ENCODE measurements around the gene ICE1.
"Not testable (repeated sequence)": the region's sequence is repeated elsewhere in the genome, so short reads cannot be mapped to it uniquely, and the experiment has no call there.

Gene ICE1

DNA sequence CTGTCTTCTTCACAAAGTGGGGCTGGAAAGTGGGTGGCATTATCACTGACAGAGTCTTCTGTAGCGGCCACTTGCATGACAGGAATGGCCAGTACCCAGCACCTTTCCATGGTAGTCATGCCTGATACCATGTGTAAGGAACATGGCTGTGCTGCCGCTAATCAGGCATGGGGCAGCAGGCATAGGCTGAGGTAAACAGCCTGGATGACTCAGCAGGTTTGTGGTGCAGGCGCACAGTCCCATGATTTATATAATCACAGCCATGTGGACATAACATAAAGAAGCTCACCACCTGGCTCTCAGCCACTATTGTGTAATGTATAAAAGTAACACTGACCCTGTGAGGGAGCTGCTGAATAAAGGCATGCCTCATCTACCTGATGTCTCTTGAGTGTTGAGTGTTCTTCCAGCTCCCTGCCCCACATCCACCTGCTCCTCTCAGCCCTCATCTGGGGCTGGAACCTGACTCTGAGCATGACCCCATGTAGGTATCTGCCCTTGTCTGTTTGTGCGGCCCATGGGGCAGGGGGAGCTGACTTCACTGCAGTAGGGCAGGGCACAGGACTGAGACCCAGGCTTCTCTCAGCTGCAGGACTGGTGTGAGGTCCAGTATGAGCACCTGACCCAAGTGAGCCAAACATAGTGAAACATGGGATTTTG lies 13.2 kb upstream of the ICE1 start:
- H3K9me3 ChIP-seq (ENCODE audit: severe bottlenecking), result peaks cover 25% of the 10 kb centered on the region
- no peak for DNase-seq

GRCh38 chr5:5413856-5414255 lies 8.6 kb upstream of the ICE1 start:
- Histone ChIP-seq H3K27me3 (ENCODE audit: insufficient read depth, low read depth, severe bottlenecking) (peaks cover 44% of the 10 kb centered on the region), H3K9me3 (ENCODE audit: severe bottlenecking) (peaks cover 14% of the 10 kb centered on the region)
- not testable (repeated sequence) for H3K27ac ChIP-seq; H3K36me3 ChIP-seq; DNase-seq; H3K4me3 ChIP-seq (ENCODE audit: low read depth, low read length)

More for the DNA sequence above, 13.2 kb upstream of the ICE1 start:
- Histone ChIP-seq H3K27ac (no peak overlapping the region), H3K4me3 (ENCODE audit: low read depth, low read length) (no peak overlapping the region), H3K27me3 (ENCODE audit: insufficient read depth, low read depth, severe bottlenecking) (peaks cover 74% of the 10 kb centered on the region), H3K36me3 (no peaks in the 10 kb centered on the region)
- TF ChIP-seq CTCF (IDR thresholded peaks at IDR 0.05; ENCODE audit: low read depth, low read length), result no peak

- TF ChIP-seq CTCF (IDR thresholded peaks at IDR 0.05; ENCODE audit: low read depth, low read length), result no peak
- Histone ChIP-seq H3K27ac (no peak overlapping the region), H3K27me3 (ENCODE audit: insufficient read depth, low read depth, severe bottlenecking) (peaks cover 35% of the 10 kb centered on the region), H3K9me3 (ENCODE audit: severe bottlenecking) (peaks cover 3% of the 10 kb centered on the region), H3K4me3 (ENCODE audit: low read depth, low read length) (no peak overlapping the region), H3K36me3 (no peaks in the 10 kb centered on the region)
- no peak for DNase-seq
These were observed 7.5 kb upstream of the ICE1 start for GRCh38 chr5:5414999-5415398.

DNA sequence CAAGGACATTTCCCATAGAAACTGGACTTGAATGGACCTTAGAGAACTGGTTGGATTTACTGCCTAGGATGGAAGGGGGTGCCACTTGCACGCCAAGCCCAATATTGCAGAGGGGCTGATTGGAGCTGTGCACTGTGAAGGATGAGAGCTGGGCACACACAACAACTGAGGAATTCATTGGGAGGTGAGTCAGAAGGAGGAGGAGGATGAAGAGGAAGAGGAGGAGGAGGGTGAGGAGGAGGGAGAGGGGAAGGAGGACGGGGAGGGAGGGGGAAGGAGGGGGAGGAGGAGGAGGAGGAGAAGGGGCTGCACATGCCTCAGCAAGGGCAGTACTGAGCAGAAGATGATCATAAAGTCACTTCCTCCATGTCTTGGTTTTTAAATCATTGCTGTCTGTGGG lies 5.7 kb upstream of the ICE1 start:
- H3K27ac ChIP-seq, result no peak overlapping the region
- H3K36me3 ChIP-seq, result no peaks in the 10 kb centered on the region
- no peak for TF ChIP-seq CTCF (IDR thresholded peaks at IDR 0.05; ENCODE audit: low read depth, low read length)
- no peaks in the 10 kb centered on the region for H3K9me3 ChIP-seq (ENCODE audit: severe bottlenecking)
- H3K4me3 ChIP-seq (ENCODE audit: low read depth, low read length), result no peak overlapping the region
- H3K27me3 ChIP-seq (ENCODE audit: insufficient read depth, low read depth, severe bottlenecking), result peaks cover 27% of the 10 kb centered on the region
- DNase-seq, result no peak

- TF ChIP-seq CTCF (IDR thresholded peaks at IDR 0.05; ENCODE audit: low read depth, low read length), result no peak
- H3K36me3 ChIP-seq, result no peaks in the 10 kb centered on the region; the same call in 1 of the 2 replicates
- no peak overlapping the region for H3K4me3 ChIP-seq (ENCODE audit: low read depth, low read length)
- DNase-seq, result no peak
- H3K27ac ChIP-seq, result no peak overlapping the region
- no peaks in the 10 kb centered on the region for H3K9me3 ChIP-seq (ENCODE audit: severe bottlenecking)
- H3K27me3 ChIP-seq (ENCODE audit: insufficient read depth, low read depth, severe bottlenecking), result peaks cover 14% of the 10 kb centered on the region
These were observed 4.5 kb upstream of the ICE1 start for GRCh38 chr5:5418006-5418405.

- Histone ChIP-seq H3K9me3 (ENCODE audit: severe bottlenecking) (no peaks in the 10 kb centered on the region), H3K27ac (no peak overlapping the region), H3K4me3 (ENCODE audit: low read depth, low read length) (no peak overlapping the region), H3K36me3 (no peaks in the 10 kb centered on the region; the same call in 1 of the 2 replicates), H3K27me3 (ENCODE audit: insufficient read depth, low read depth, severe bottlenecking) (peaks cover 10% of the 10 kb centered on the region)
- DNase-seq, result no peak
- TF ChIP-seq CTCF (IDR thresholded peaks at IDR 0.05; ENCODE audit: low read depth, low read length), result no peak
These were observed 3.7 kb upstream of the ICE1 start for GRCh38 chr5:5418764-5419163.

Data from WERI-Rb-1 (cell line).